Measurements from ENCODE around the gene NAV2.
"Not testable (repeated sequence)": the region's sequence is repeated elsewhere in the genome, so short reads cannot be mapped to it uniquely, and the experiment has no call there.

The NAV2 gene

DNA sequence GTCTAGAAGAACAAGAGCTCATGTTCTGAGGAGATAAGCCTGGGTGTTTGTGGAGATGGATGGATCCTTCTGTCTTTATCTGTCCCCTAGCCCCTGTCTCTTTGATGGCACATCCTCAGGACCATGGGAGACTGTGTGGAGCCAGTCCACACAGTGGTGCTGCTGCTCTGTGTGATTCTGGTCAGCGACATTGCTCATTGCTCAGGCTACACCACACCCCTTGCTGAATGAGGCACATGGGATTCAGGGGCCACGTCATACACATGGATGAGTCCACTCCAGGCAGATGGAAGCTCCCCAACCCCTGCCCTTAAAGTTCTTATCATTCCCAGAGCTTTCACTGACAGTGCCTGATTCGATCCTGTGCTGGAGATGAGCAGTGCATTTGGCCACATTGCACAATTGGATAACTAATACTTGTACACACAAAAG is 222.2 kb downstream of the NAV2 start:
- DNase-seq = no peak

- DNase-seq = no peak
These were observed 222.9 kb downstream of the NAV2 start for GRCh38 chr11:19935507-19935906.

- no peak for DNase-seq
These were observed 223.8 kb downstream of the NAV2 start for GRCh38 chr11:19936461-19936860.

- no peak for DNase-seq
These were observed 225.7 kb downstream of the NAV2 start for GRCh38 chr11:19938169-19938856.

DNA sequence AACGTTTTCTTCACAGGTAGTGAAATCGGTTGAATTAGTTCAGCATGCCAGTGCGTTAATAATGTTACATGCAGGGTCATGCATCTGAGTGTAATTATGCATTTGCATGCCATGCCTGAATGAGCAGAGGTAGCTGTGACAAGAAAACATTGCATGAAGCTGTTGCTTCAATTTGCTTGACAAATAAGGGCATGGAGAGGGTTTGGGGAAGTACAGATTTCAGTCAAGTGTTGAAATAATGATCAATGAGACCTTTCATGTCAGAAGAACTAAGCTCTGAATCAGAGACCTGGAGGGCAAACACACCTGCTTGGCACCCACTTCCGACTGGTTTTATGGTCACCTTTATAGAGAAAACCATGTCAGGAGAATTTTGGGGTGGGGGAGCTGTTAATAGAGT is 226.2 kb downstream of the NAV2 start:
- DNase-seq = no peak

DNA sequence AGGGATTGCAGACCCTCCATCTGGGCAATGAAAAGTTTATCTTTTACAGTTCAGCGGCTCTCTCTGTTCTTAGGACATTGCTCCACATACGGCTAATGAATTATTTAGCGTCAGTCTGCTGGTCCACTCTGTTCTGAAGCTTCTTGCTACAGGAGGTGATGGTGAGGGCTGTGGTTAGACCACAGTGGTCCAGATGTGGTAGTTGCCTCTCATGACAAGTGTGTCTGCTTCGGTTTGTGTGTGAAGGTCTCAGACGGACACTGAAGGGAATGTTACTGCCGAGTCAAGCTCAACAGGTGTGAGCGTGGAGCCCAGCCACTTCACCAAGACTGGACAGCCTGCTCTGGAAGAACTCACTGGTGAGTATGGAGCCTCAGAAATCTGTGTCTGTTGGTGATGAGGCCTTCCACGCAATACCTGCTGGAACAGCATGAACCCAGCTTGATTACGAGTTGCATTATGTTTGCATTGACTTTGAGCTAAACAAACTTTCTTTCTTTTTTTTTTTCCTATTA is 226.8 kb downstream of the NAV2 start:
- DNase-seq = no peak

GRCh38 chr11:19940831-19941230 is 228.2 kb downstream of the NAV2 start:
- no peak for DNase-seq

- DNase-seq = no peak
These were observed 234.0 kb downstream of the NAV2 start for GRCh38 chr11:19946681-19947080.

DNA sequence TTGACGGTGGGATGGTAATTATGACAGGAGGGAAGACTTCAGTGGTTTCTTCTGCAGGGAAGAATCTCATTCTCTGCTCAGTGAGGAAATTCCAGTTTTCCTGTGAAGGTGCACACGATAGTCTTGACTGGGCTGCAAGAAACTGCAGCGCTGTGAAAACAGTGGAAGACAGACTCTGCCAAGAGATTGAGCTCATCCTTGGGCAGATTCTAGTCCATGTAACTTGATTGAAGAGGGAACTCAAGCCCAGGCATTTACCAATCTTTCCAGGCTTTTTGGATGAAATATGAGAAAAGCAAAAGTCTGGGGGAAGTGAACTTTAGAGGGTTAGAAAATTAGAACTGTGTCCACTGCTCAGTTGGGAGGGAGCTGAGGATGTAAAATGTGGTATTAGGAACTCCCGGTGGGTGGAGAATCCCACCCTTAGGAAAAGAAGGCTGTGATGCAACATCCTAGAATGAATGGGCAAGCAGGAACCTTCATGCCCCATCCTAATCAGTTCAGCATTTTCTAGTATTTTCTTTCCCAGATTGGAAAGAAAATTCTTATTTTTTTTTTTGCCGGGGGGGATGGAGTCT is 235.0 kb downstream of the NAV2 start:
- no peak for DNase-seq

DNA sequence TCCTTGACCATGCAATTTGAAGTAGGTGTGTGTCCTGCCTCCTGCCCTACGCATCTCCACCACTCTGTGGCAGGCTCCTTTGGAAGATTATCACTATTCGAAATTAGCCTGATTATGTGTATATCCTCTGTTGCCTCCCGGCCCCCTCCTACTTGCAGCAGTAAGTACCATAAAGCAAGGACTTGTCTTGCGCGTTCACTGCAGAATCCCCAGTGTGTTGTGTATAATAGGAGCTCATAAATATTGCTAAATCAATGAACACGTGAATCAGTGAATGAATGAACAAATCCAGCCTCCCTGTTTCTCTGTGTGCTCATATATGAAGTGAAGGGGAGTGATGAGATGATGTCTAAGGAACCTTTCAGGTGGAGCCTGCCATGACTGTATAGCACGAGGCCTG is 237.0 kb downstream of the NAV2 start:
- no peak for DNase-seq

DNA sequence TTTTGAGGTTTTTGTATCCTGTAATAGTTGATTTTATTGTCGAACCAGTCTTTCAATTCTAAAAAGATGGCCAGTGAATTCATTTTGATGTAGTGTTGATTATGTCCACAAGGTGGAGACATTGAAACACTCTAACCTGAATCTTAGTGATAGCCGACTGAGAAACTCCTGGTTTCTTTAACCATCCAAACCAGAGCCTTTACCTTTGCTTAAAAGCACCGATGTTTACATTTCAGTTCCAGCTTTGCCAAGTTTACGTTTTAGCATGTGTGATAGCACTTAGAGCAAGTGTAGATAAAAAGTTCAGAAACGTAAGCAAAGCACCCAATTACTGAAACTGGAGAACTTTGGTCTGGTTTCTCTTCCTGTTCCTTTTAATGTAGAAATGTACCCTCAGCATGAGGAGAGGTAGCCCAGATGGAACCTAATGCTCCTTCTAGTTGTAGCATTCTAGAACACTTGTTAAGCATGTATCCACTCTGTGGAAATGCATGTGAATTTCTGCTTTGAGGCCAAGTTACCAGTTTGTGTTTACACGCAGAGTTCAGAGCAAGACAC is 239.0 kb downstream of the NAV2 start:
- no peak for DNase-seq

DNA sequence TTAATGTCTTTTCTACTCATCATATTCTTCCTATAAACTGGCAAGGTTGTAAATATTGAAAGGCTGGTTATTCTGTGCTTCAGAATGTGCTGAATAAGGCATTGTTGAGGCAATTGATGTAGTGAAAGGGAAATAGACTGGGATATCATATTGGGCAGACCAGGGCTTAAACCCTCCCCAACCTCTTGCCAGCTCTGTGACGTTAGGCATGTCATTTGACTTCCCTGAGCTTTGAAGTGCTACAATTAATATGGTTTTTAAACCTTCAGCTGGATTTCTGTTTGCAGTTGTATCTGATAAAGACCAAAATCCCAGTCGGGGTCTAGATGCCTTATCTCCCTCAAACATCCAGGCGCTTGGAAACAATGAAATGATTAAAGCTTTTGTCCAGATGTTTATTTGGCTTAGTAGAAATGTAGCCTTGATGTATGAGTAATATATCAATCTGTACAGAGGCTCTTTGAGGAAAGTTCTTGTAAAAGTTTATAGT is 239.5 kb downstream of the NAV2 start:
- DNase-seq = no peak

GRCh38 chr11:19952911-19953310 is 240.3 kb downstream of the NAV2 start:
- no peak for DNase-seq

GRCh38 chr11:19953336-19953735 is 240.7 kb downstream of the NAV2 start:
- DNase-seq = no peak

- no peak for DNase-seq
These were observed 241.3 kb downstream of the NAV2 start for GRCh38 chr11:19953909-19954308.

DNA sequence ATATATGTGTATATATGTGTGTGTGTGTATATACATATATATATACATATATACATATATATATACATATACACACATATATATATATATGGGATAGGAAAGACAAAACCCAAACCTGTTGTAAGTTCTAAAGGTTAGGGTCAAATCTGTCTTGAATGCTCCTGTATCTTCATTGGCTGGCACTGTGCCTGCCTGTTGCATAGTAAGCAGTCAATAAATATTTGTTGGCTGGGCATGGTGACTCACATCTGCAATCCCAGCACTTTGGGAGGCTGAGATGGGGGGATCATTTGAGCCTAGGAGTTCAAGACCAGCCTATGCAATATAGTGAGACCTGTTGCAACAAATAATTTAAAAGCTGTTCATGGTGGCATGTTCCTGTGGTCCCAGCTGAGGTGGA is 242.3 kb downstream of the NAV2 start:
- no peak for DNase-seq

GRCh38 chr11:19955660-19956059 is 243.0 kb downstream of the NAV2 start:
- no peak for DNase-seq

DNA sequence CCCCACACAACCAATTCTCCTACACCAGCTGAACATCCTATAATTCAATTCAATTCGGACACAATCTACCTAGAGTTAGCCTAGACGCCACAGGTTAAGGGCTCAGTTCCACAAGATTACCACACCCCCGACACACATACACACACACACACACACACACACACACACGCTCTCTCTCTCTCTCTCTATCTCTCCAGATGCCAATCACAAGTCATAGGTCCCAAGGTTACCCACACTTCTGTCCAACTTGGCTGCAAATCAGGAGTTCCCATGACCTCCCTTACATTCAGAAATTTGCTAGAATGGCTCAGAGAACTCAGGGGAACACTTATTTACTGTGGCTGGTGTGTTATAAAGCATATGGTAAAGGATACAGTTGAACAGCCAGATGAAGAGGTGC is 243.6 kb downstream of the NAV2 start:
- DNase-seq = no peak

- DNase-seq = no peak
These were observed 244.8 kb downstream of the NAV2 start for GRCh38 chr11:19957294-19957943.

- DNase-seq = no peak
These were observed 245.6 kb downstream of the NAV2 start for GRCh38 chr11:19958204-19958603.

DNA sequence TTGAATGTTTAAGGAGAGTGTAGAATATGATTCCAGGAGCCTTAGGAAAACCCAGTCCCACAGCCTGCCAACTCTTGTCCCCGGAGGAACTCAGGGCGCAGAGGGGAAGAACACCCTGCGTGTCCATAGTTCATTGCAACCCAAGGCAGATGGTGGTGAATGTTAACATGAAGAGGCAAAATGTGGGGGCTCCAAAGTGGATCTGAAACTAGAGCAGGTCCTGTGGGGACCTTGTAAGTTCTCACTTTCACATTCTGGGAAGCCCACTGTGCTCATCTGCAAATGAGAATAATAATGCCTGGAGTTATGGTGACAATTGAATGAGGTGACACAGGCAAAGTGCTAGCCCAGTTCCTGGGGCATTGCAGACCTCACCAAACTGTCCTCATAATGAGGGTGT is 246.6 kb downstream of the NAV2 start:
- no peak for DNase-seq

- no peak for DNase-seq
These were observed 247.0 kb downstream of the NAV2 start for GRCh38 chr11:19959648-19960059.

GRCh38 chr11:19960410-19960809 is 247.8 kb downstream of the NAV2 start:
- DNase-seq = not testable (repeated sequence)

DNA sequence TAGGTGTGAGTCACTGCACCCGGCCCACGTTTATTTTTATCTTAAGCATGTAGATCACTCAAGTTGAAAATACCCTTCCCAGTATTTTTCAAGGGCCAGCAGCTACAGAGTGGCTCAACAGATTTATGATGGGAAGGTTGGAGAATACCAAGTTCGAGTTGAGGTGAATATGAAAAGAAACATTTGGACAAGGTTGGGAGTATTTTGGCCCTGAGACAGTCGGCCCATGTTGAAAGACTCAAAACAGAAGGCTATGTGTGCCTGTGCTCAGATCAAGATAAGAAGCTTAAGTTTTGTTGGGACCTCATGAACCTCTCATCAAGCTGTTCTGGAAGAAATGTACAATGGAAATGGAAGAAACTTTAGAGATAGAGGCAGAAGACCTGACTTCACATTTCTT is 248.6 kb downstream of the NAV2 start:
- DNase-seq = no peak

All from activated gamma-delta T cell treated with Interleukin-2 at 50 U/mL for 16 hours (primary cell).